ENCODE measurements around the gene GADL1.

GRCh38 chr3:30712991-30713390, 181.5 kb downstream of the GADL1 start:
- no peak for TF ChIP-seq CTCF (IDR thresholded peaks at IDR 0.05; ENCODE audit: low read length)
- no peak for TF ChIP-seq EZH2 (IDR thresholded peaks at IDR 0.05; ENCODE audit: borderline replicate concordance, low read length)

Measured in OCI-LY1 (cell line).